Vagina (tissue), 2 donors: ENCODE data around the gene PEA15. TPM values are rescaled to one million over a fixed set of nuclear protein-coding genes. Genes with fewer than 3 reads are reported as not detected.

ENCODE experiments used
- DNase-seq, 2 donors: peaks; one replicate each; pipeline ENCODE4 v3.0.0-alpha.2; 2017; ENCODE audit errors: extremely low spot score in 2 of 2
- H3K27ac ChIP-seq: fragments of 200-600 bp; sonication (generic); one replicate; pipeline ENCODE4 v1.5.1; 2019
- H3K27me3 ChIP-seq: fragments of 200-600 bp; sonication (generic); one replicate; pipeline ENCODE4 v1.5.1; 2019
- H3K36me3 ChIP-seq, 2 donors: fragments of 200-600 bp; sonication (generic); one replicate each; pipeline ENCODE4 v1.5.1; 2017 to 2019
- H3K4me1 ChIP-seq: fragments of 200-600 bp; sonication (generic); one replicate; pipeline ENCODE4 v1.5.1; 2019
- H3K4me3 ChIP-seq, 2 donors: fragments of 200-600 bp; sonication (generic); 1 replicate in 1 of 2; 2 replicates in 1 of 2; pipeline ENCODE4 v1.5.1; 2016 to 2019
- H3K9me3 ChIP-seq: fragments of 200-600 bp; sonication (generic); one replicate; pipeline ENCODE4 v1.5.1; 2019
- CTCF ChIP-seq, 3 experiments: fragments of 450-650 bp in 2 of 3; fragments of 200-600 bp in 1 of 3; sonication (generic) in 1 of 3; IDR thresholded peaks; one replicate each; pipeline ENCODE4 v1.5.1; 2017 to 2019; ENCODE audit warnings: antibody characterized with exemption in 3 of 3, mild to moderate bottlenecking in 2 of 3, moderate library complexity in 2 of 3
- POLR2A ChIP-seq, 2 donors: fragments of 450-650 bp; IDR thresholded peaks; one replicate each; pipeline ENCODE4 v1.6.1; 2017; ENCODE audit warnings: antibody characterized with exemption in 2 of 2, mild to moderate bottlenecking in 2 of 2, moderate library complexity in 2 of 2
- POLR2AphosphoS5 ChIP-seq, 2 donors: sonication (generic); formaldehyde crosslinking; IDR thresholded peaks; one replicate each; pipeline ENCODE4 v1.9.0; 2017; ENCODE audit warnings: antibody characterized with exemption in 2 of 2, mild to moderate bottlenecking in 2 of 2, low read depth in 1 of 2; ENCODE audit not compliant: insufficient read depth in 1 of 2
- intact Hi-C: fragments of 100-400 bp; cut with DNase I; formaldehyde crosslinking; loops from one replicate; pipeline ENCODE4 v1.15.1; 2023
- total RNA-seq: library from RNA; depleted of rRNA; stranded (reverse); fragments of >200 nt; gene quantifications from one replicate; pipeline ENCODE4 v1.2.3, GENCODE V29; 2016

PEA15 gene
- total RNA-seq, 1 donor from 2014 or later, result 89.1 TPM

GRCh38 chr1:160158534-160158933, 46.6 kb upstream of the PEA15 start:
- TF ChIP-seq CTCF (IDR thresholded peaks at IDR 0.05), result no peak
- no peak for TF ChIP-seq POLR2A (IDR thresholded peaks at IDR 0.05)
- no peak for TF ChIP-seq POLR2AphosphoS5 (IDR thresholded peaks at IDR 0.05; ENCODE audit: insufficient read depth in 1 of 2, low read depth in 1 of 2)
- H3K27ac ChIP-seq, result no peak overlapping the region
- no peaks in the 10 kb centered on the region for H3K9me3 ChIP-seq
- no peaks in the 10 kb centered on the region for H3K36me3 ChIP-seq
- no peak for DNase-seq
- intact Hi-C loops, result loop anchor here (5.0 kb wide), 1 partner anchor 694 kb away; no protein-coding TSS in a partner anchor
- no peaks in the 10 kb centered on the region for H3K4me1 ChIP-seq
- no peak overlapping the region for H3K4me3 ChIP-seq
- no peaks in the 10 kb centered on the region for H3K27me3 ChIP-seq

DNA sequence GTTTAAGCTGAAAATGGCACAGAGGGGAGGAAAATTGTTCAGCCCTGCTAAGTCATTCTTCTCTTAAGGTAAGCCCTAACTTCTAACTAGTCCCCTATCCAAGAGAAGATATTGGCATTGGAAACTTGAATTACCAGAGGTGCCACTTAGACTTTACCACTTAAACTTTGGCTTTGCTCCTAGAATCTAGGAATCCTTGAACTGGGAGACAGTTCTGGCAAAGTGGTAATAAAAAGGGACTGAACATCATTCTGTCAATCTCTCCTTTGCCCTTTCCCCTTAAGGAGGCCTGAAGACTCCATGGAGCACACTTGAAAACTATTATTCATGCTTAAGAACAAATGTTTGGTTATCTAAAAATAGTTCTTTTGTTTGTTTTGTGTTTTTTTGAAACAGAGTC, 45.3 kb upstream of the PEA15 start:
- intact Hi-C loops, result loop anchor here (5.0 kb wide), 1 partner anchor 692 kb away; no protein-coding TSS in a partner anchor
- Histone ChIP-seq H3K27me3 (no peaks in the 10 kb centered on the region), H3K9me3 (no peaks in the 10 kb centered on the region), H3K27ac (no peak overlapping the region), H3K4me3 (no peak overlapping the region), H3K36me3 (no peaks in the 10 kb centered on the region), H3K4me1 (no peaks in the 10 kb centered on the region)
- DNase-seq, result no peak
- TF ChIP-seq POLR2AphosphoS5 (IDR thresholded peaks at IDR 0.05; ENCODE audit: insufficient read depth in 1 of 2, low read depth in 1 of 2) (no peak), POLR2A (IDR thresholded peaks at IDR 0.05) (no peak), CTCF (IDR thresholded peaks at IDR 0.05) (no peak)

DNA sequence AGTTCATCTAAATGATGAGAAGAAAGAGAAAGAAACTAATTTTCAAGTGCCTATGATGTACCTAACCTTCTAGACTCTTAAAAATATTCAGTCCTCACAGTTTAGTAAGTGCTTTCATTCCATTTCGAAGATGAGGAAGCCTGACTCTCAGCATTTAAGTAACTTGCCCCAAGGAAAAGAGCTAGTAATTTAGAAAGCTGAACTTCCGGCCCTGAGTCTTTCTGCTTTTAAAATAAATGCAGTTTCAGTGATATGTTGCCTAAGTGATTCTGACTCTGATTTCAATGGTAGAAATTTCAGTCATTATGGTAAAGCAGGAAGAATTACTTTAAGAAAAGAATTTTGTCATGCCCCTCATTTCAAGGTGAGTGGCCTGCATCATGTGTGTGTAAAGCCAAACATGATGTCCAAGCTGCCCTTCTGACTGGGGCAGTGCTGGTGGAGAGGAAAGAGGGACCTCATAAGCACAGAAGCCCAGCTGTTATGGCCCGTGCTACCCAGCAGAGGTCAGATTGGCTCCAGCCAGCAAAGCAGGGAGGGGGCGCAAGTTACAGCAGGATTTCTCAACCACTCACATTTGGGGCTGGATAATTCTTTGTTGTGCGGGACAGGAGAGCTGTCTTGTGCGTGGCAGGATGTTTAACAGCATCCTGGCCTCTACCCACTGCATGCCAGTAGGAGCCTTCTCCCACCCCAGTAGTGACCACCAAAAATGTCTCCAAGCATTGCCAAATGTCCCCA, 43.0 kb upstream of the PEA15 start:
- no peak for TF ChIP-seq CTCF (IDR thresholded peaks at IDR 0.05)
- Histone ChIP-seq H3K36me3 (no peaks in the 10 kb centered on the region), H3K27me3 (no peaks in the 10 kb centered on the region), H3K4me3 (no peak overlapping the region), H3K4me1 (no peaks in the 10 kb centered on the region), H3K9me3 (no peaks in the 10 kb centered on the region), H3K27ac (no peak overlapping the region)
- intact Hi-C loops, result no loop called here
- DNase-seq, result no peak

GRCh38 chr1:160162931-160163330, 42.3 kb upstream of the PEA15 start:
- Histone ChIP-seq H3K9me3 (no peaks in the 10 kb centered on the region), H3K4me3 (no peak overlapping the region), H3K27ac (no peak overlapping the region), H3K36me3 (no peaks in the 10 kb centered on the region), H3K4me1 (no peaks in the 10 kb centered on the region), H3K27me3 (no peaks in the 10 kb centered on the region)
- no peak for DNase-seq
- TF ChIP-seq POLR2A (IDR thresholded peaks at IDR 0.05) (no peak), POLR2AphosphoS5 (IDR thresholded peaks at IDR 0.05; ENCODE audit: insufficient read depth in 1 of 2, low read depth in 1 of 2) (no peak)
- intact Hi-C loops, result no loop called here

GRCh38 chr1:160163615-160164014, 41.6 kb upstream of the PEA15 start:
- intact Hi-C loops, result no loop called here
- no peak for DNase-seq

More at GRCh38 chr1:160163615-160164014, 41.6 kb upstream of the PEA15 start:
- Histone ChIP-seq H3K27me3 (no peaks in the 10 kb centered on the region), H3K9me3 (no peaks in the 10 kb centered on the region), H3K27ac (no peak overlapping the region), H3K4me1 (no peaks in the 10 kb centered on the region), H3K36me3 (no peaks in the 10 kb centered on the region), H3K4me3 (no peak overlapping the region)
- TF ChIP-seq CTCF (IDR thresholded peaks at IDR 0.05) (no peak), POLR2AphosphoS5 (IDR thresholded peaks at IDR 0.05; ENCODE audit: insufficient read depth in 1 of 2, low read depth in 1 of 2) (no peak), POLR2A (IDR thresholded peaks at IDR 0.05) (no peak)
